EH (cell line): ENCODE data around the gene NLRP14.

ENCODE experiments used
- DNase-seq: peaks from one replicate; pipeline ENCODE4 v3.0.0-alpha.2; 2015; ENCODE audit warnings: low read depth

Gene NLRP14

DNA sequence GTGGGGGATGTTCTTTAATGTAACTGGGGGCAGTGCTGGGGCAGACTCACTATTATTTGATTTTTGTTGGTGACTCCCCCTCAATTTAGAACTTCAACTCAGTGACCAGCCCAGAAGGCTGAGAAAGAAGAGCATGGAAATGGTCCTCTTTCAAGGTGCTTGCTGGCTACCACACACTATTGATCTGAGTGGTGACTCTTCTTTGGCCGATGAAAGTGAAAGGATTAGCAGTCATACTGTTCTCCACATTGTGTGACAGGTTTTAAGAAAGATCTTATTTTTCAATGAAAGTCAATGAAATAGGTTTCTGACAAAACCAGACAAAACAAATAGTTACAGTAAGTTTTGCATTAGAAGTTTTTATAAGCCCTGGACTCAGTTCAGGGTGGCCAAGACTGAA is 29.9 kb downstream of the NLRP14 start:
- DNase-seq = no peak

DNA sequence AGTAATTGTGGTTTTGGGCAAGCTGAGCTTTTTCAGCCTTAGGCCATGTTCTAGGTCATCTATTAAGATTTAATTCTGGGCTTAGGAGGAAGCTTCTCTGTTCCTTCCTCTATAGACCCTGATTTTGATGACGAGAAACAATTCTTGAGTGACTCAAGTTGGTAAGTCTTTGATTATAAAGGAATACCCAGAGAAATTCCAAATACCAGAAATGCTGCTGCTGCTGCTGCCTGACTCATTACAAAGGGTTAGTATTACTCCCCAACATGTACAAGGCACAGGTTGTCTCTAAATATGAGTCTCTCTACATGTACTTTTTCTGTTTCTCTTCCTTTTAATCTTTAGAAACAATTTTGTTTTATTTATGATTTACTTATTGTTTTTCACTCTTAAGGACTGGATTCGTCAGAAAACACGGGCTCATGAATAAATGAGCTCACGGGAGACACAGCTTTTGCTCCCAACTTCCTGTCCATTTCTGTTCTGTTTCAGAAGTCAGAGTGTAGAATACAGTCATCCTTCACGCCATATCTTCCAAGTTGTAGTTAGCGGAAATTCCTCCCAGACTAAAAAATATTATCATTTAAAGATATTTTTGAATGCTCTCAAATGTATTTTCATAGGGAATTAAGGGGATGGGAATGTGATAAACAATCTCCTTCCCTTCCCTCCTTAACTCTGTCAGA is 36.7 kb downstream of the NLRP14 start:
- DNase-seq = no peak

DNA sequence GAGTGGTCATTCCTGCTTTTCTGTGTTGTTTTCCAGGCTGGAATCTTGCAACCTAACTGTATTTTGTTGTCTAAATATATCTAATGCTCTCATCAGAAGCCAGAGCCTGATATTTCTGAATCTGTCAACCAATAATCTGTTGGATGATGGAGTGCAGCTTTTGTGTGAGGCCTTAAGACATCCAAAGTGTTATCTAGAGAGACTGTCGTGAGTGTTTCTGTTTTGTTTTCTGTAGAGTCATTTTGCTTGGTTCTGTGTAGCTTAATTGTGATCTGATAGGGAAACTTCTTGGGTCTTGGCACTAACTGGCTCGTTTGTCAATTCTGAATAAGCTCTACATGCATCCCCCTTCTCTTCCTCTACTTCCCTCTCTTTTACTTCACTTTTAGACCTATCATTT is 37.4 kb downstream of the NLRP14 start:
- DNase-seq = no peak

DNA sequence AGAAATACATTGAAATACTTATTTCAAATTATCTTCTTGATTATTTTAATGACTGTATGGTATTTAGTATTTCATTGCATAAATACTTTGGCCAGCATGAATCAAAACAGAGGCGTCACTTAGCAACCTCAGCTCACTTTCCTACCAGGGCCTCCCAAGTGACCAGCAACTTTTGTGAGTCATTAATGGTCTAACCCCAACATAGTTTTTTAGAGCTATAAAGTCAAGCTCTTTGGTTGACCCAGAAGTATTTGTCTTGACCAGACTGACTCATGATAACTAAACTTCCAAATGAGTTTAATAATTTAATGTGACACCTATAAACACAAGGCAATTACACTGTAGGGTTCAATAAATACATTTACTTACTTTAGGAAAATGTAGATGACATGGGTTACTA is 40.6 kb downstream of the NLRP14 start:
- DNase-seq = peak; percentile 69

DNA sequence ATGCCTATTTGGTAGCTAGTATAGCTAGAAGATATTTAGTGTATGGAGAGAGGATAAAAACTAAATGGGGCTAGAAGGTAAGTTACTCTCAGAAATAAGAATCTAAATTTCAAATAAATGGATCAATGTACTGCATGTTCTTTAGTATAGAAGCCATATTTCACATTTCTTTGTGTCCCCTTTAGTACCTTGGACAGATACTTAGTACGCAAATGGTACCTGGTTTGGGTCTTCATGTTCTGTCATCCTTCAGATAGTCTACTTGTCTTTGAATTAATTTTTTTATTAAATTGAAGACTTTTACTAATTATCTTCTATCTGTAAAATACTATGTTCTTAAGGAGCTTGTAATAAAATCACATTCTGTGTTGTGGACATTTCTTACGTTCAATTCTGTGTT is 42.3 kb downstream of the NLRP14 start:
- DNase-seq = no peak

DNA sequence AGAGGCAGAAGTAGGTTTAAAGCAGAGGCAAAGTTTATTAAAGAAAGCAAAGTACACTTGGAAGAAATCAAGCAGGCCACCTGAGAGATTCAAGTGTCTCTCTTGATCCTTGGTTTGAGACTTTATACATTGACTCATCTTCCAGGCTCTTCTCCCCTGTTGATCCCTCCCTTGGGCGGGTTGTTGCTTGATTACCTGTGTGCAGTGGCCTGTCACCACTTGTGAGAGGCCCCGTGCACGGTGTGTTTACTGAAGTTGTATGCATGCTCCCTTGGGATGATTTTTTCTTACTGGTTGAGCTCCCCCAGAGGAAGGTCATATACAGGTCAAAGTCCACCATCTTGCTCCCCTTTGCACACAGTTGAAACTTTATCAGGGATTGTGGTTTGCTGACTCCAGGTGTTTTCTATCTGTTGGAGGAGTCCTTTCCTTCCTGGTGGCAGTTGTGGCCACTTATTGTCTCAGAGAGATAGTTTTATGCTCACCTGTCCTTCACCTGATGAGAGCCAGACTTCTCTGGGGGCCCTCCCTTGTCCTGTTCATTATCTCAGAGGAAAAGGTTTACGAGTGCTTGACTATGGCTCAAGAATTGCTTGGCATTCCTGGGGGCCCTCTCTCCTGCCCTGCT is 52.2 kb downstream of the NLRP14 start:
- DNase-seq = no peak

DNA sequence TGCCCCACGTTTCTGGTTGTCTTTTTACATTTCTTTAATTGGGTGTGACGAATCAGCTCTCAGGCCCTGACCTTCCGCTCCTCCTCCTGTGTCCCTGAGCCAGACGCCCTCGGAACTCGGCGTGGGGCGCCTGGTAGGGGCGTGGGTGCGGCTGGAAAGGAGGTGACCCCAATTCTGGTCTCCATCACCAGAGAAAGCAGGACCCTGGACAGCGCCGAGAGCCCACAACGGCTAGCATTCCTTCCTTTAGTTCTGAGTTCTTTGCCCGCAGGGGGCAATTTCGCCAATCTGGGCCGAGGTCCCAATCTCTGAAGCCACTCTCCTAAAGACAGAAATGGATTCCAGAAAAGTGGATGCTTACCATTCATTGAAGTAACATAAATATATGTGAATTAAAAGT is 56.8 kb downstream of the NLRP14 start:
- DNase-seq = peak; percentile 13

DNA sequence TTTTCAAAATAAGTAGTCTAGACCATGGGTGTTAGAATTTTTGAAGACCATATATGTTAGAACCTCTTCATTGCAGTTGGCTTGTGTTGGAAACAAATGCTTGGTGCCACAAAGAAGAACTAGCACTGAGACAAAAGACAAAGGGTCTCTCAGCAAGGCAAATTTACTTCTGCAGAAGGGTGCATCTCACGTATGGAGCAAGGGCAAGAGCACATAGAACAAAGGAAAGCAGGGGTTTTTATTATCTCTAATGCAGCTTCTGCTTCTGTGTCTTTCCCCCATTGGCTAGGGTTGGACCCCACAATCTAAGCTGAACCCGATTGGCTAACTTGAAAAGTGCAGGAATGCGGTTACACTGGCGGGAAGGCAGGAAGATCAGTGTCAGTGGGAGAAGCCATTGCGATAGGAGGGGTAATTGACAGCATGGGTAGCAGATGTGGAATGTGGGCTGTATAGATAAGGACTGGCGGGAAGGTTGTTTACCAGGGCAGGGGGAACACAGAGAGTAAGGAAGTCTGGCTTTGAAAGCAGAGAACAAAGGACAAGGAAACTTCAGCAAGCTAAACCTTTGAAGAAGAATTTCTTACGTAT is 59.4 kb downstream of the NLRP14 start:
- DNase-seq = no peak

DNA sequence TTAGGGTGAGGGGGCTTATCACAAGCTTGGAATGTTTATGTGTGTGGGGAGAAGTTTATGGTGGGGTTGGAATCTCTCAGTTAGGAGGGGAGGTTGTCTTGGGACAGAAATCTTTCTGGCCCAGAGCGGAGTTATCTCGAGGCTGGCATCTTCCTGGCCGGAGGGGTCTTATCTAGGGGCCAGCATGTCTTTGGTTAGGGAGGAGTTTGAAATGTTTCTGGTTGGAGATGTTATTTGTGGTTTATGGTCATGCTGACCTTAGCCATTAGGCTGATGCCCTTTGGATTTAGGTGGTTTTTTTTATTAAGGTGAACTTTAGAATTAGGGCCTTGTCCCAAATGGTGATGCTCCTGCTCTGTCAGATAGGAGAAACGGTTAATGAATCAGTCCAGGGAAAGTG is 60.6 kb downstream of the NLRP14 start:
- DNase-seq = no peak

DNA sequence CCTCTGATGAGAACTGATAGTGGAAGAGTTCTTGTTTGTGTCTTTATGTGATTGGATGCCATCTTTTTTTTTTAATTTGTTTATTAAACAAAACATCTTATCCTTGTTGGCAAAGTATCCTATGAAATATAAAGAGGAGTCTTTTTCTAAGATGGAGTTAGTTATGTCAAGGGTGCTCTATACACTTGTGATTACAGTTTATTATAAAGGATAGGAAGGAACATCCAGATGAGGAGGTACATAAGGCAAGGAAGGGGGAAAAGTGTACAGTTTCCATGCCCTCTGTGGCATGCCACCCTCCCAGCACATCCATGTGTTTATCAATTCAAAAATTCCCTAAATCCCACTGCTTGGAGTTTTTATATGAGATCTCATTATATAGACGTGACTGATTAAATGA is 61.2 kb downstream of the NLRP14 start:
- no peak for DNase-seq

DNA sequence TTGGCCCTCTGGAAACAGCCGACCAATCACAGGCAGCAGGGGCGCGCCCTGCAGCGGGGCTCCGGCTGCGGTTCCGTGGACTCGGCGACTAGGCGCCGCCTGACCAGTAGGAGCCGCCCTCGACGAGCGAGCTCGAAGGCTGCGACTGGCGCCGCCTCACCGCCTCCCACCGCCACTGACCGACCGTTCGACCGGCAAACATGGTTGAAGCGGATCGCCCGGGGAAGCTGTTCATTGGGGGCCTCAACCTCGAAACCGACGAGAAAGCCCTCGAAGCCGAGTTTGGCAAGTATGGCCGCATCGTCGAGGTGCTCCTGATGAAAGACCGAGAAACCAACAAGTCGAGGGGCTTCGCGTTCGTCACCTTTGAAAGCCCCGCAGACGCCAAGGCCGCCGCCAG is 68.6 kb downstream of the NLRP14 start, which contains the start of gene RBMXL2:
RBMXL2 (plus strand) TSS at position 78 of the 400 bp plus-strand sequence; CDS start at position 201, 123 bp downstream.
- no peak for DNase-seq

DNA sequence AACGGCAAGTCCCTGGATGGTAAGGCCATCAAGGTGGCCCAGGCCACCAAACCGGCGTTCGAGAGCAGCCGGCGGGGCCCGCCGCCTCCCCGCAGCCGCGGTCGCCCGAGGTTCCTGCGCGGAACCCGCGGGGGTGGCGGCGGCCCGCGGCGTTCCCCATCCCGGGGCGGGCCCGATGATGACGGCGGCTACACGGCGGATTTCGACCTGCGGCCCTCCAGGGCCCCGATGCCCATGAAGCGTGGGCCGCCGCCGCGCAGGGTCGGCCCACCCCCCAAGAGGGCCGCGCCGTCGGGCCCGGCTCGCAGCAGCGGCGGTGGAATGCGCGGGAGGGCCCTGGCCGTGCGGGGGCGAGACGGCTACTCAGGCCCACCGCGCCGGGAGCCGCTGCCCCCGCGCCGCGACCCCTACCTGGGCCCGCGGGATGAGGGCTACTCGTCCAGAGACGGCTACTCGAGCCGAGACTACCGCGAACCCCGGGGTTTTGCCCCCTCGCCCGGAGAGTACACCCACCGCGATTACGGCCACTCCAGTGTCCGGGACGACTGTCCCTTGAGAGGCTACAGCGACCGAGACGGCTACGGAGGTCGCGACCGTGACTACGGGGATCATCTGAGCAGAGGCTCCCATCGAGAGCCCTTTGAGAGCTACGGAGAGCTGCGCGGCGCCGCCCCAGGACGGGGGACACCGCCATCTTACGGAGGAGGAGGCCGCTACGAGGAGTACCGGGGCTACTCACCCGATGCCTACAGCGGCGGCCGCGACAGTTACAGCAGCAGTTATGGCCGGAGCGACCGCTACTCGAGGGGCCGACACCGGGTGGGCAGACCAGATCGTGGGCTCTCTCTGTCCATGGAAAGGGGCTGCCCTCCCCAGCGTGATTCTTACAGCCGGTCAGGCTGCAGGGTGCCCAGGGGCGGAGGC is 69.3 kb downstream of the NLRP14 start:
- no peak for DNase-seq

DNA sequence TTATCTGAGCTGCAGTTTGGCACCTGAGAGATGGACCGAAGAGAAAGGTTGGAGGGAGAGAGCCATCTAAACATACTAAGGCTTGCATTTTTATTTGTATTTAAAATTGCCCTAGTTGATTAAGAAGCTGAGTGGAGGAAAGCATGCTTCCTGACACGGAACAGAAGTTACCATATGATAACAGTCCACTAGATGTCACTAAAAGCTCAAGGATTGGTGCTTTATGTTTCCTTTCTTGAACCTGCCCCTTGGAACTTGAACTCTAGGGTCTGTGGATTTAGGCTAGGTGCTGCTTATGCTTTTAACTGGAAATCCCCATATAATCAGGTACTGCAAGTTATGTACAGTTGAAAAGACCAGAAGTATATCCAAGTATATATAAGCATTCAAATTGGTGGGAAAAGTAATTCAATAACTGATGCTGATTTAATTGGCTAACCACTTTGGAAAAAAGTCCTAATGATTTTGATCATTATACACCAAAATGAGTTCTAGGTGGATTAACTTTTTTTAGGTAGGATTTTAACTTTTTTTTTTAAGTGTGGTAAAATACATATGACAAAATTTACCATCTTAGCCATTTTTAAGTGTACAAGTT is 78.1 kb downstream of the NLRP14 start:
- DNase-seq = peak; percentile 51

DNA sequence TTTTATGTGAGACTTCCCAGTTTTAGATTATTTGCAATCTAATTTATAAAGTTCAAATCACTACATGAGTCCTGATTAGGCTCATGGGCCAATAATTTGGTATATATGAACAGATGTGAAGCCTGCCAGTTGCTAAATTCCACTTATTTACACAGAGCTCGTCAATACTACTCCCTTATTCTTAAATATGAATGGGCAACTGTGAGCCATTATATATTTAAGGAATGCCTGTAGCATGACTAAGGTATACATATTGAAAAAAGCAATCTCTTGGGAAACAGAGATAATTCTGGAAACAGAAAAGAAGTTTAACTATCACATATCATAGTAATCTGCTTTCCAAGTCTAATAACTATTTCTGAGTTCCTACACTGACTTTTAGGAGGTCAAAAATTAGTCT is 95.5 kb downstream of the NLRP14 start:
- no peak for DNase-seq

DNA sequence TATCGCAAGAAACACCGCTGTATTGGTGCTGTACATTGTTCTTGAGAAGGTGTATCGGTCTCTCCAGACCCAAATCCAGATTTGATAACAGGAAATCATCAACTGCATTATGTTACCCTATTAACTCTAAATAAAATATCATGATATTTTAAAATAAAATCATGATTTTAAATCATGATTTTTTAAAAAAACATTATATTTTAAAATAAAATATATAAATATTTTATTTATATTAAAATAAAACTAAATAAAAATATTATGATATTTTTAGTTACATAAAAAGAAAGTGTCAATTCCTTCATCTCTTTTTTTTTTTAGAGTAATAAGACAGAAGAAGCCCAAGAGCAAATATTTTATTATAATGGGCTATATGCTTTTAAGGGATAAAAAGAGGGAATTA is 96.1 kb downstream of the NLRP14 start:
- no peak for DNase-seq
